Activated T-helper 9 cell treated with anti-CD3 and anti-CD28 coated beads, Interleukin-2, amount 50 U/mL, for 16 hours (primary cell): ENCODE measurements around the gene ADGRF1.

Experiments
- DNase-seq: peaks from one replicate; pipeline ENCODE4 v3.0.0-alpha.2; 2020; ENCODE audit warnings: low read depth

ADGRF1 gene

GRCh38 chr6:46979206-46979605 is 62.9 kb downstream of the ADGRF1 start:
- no peak for DNase-seq

GRCh38 chr6:46974786-46975185 is 67.3 kb downstream of the ADGRF1 start:
- no peak for DNase-seq

DNA sequence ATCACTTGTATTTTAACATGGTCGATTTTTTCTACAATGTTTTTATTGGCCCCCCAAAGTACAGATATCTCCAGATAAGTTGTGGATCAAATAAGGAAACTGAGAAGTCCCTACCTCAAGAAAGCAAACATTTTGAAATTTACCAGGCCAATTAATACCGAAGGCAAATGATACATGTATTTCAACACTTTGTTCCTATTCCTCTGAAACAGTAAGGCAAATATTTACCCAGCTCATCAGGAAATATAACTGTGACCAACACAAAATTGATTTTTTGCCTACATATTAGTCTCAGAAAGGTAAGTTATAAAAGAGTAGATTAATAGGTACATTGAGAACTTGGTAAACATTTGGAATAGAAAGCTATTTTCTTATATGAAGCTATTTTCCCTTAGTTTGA is 69.1 kb downstream of the ADGRF1 start:
- no peak for DNase-seq

GRCh38 chr6:46972531-46972930 is 69.6 kb downstream of the ADGRF1 start:
- DNase-seq, result no peak

GRCh38 chr6:46969206-46969605 is 72.9 kb downstream of the ADGRF1 start:
- no peak for DNase-seq

DNA sequence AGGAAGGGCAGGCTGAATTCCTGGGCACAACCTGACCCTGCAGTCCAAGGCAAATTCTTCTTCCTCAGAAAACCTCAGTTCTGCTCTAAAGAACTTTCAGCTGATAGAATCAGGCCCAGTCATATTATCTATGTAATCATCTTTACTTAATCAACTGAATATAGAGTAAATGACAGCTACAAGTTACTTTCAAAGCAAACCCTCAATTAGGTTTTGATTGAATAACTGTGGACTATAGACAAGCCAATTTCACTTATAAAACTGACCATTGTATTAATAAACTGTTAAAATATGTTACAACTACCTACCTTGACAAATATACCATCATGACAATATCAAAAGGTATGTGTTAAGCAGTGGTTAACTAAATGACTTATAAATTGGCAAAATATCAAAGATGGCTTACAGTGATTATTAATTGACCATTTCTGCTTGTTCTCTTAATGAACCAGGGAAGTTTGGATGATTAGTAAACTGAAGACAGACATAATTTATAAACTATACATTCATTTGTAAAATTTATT is 74.2 kb downstream of the ADGRF1 start:
- no peak for DNase-seq

DNA sequence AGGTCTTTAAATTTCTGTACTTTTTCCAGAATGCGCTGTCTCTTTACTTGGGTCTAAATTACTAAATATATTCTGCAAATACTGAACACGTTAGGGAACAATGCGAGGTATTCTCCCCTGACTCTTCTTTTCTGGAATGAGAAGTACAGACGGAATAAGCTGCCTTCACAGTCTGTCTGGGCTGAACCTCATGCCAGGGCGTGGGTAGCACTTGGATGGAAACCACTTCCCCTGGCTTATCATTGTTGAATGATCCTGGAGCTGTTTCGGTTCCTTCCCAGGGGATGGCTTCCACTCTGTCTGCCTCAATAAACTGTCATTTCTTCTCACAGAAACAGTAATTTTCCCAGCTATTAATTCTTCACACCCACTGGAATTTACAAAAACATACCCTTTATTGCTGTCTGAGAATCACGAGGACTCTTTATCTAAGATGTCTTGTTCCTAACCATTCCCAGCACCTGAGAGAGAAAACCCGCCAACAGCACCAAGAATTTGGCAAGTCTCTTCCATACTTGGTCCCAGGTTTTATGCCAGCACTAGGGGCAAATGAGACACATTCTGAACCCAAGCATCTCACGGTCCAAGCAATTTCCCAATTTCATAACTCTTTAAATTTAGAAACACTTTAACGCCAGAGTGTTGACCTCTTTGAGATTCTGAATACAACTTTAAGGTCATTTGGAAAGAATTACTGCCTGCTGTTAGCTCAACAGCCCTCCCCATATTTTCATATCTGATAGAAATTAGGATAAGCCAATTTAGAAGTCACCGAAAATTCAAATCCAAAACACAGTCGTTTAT is 77.2 kb downstream of the ADGRF1 start:
- DNase-seq, result no peak

DNA sequence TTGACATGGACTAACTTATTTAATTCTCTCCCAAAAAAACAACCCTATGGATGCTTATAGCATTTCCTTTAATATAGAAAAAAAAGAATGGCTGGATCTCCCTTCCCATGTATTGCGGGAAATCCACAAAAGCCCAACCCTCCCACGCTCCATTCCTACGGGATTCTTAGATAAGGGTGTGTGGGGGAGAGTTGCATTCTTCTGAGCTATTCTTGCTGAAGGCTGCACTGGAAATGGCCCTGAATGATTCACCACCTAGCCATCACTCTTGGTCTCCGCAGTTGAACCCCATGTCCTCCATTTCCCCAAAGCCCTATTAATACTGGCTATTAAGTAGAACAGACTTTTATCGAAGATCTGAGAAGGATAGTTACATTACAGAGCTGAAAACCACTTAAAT is 78.5 kb downstream of the ADGRF1 start:
- no peak for DNase-seq

DNA sequence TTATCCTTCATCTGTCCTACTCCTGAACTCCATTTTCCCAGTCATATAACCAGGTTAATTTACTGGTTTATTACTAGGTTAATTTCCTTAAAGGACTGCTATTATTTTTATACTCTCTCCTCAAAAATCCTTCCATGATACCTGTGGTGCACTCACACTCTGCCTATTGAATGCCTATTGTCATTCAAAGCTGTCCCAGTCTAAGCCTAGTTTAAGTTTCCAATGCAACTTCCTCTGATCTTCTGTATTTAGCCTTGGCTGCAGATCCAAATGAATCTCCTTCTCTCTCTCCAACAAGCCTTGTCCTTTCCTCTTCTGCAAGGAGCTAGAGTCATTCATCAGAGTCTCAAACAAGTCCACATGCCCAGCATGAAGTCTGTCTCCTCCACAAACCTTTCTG is 79.1 kb downstream of the ADGRF1 start:
- no peak for DNase-seq

DNA sequence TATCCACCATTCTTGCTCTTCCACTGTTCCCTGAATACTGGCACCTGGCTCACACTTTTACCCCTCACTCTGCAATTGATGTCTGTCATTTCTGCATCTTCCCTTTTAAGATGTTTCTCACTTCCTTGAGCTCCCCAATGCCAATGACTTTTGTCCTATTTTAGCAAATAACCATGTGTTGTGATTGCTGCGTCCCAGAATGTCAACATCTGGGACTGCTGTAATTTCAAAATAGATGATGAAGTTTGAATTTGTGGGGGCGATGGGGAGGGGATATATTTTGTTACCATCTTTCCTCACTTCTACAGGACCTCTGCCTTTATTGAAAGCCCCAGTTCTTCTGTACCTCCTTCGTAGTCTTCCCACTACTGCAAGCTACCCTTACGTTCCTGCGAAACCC is 80.4 kb downstream of the ADGRF1 start:
- no peak for DNase-seq

- no peak for DNase-seq
Observed at GRCh38 chr6:46961232-46961631, 80.9 kb downstream of the ADGRF1 start.

DNA sequence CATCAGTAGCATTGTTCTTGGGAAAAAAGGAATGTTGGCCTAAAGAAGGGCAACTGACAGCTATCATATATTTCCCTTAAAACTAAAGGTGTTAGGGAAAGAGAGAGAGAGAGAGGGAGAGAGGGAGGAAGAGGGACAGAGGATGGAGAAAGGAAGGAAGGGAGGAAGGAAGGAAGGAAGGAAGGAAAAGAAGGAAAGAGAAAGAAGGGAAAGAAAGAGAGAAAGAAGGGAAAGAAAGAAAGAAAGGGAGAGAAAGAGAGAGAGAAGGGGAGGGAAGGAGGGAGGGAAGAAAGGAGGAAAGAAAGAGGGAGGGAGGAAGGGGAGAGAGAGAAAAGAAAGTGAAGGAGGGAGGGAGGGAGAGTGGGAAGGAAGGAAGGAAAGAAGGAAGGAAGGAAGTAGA is 82.7 kb downstream of the ADGRF1 start:
- DNase-seq, result no peak

GRCh38 chr6:46956409-46956808 is 85.7 kb downstream of the ADGRF1 start:
- DNase-seq, result no peak

- no peak for DNase-seq
Observed at GRCh38 chr6:46954837-46955451, 87.2 kb downstream of the ADGRF1 start.

- no peak for DNase-seq
Observed at GRCh38 chr6:46953921-46954320, 88.2 kb downstream of the ADGRF1 start.

DNA sequence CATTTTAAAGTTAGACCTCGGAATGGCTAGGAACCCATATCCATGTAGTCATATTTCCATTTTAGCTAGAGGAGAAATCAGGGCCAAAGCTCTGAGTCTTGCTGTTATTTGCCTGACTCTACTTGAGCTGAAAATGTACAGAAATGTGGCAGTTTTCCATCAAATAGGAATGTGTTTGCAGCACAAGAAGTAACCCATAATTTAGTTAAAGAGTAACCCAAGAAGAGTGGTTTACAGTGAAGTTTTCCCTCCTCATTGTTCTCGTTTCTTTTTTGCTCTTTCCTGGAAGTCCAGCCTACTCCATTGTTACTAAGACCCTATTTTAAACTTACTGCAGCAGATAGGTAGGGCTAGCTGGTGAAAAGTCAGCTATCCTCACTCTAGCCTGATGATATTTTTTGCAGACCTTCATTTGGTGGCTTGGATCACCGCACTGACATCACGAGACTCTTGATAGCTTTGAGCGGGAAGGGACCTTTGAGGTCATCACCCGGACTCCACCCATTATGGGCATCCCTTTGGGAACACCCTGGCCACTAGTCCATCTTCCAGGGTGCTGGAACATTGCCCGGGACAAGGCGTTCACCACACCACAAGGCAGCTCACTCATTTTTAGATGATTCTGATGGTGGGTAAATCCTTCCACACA is 92.4 kb downstream of the ADGRF1 start:
- no peak for DNase-seq

DNA sequence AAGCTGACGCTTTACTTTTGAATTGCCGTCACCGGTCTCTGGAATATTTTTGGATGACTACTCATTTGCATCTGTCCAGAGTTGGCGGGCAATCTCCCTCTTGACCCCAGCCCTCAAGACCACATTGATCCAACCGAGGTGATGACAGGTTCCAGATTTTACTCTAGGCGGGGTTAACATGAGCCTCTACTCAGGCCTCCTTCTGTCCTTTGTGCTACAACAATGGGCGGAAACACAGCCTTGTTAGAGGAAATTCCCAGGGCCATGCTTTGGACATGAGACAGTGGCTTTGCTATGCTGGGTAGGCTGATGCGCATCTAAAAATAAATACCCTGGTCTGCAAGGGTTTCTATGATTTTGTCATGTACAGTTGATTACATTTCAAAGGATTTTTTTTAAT is 93.4 kb downstream of the ADGRF1 start:
- DNase-seq, result no peak
